Measurements from ENCODE around the gene LIMS2.

LIMS2 gene

DNA sequence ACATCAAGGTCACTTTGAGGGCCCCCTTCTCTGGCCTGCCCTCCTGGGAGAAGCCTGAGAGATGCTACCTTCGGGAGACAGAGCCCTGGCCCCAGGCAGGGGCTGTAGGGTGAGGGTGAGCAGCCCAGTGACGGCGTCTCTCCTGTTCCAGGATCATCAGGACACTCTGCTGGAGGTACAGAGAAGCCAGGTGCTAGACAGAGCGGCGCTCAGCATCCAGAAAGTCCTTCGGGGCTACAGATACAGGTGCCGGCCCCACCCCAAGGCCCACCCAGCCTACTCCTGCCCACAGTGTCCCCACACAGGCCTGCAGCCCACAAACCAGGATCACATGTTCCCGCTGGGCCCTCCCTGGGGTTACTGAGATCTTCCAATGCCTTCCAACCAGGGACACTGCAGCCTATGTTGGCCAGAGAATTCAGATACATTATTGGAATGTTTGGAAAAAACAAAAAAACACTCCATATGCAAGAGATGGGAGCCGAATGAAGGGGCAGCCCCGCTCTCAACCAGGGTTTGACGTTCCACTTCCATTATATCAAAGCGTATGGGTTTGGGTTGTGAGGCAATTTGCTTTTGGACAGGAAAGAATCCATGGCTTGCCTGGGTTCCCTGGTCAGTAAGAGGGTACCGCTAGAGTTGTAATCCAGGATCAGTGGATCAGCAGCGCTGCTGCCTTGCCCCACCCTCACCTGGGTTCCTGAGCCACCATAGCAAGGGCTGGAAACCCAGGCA lies 78.9 kb downstream of the LIMS2 start:
- no peak for DNase-seq

GRCh38 chr2:127594116-127594591 lies 81.2 kb downstream of the LIMS2 start:
- no peak for DNase-seq

DNA sequence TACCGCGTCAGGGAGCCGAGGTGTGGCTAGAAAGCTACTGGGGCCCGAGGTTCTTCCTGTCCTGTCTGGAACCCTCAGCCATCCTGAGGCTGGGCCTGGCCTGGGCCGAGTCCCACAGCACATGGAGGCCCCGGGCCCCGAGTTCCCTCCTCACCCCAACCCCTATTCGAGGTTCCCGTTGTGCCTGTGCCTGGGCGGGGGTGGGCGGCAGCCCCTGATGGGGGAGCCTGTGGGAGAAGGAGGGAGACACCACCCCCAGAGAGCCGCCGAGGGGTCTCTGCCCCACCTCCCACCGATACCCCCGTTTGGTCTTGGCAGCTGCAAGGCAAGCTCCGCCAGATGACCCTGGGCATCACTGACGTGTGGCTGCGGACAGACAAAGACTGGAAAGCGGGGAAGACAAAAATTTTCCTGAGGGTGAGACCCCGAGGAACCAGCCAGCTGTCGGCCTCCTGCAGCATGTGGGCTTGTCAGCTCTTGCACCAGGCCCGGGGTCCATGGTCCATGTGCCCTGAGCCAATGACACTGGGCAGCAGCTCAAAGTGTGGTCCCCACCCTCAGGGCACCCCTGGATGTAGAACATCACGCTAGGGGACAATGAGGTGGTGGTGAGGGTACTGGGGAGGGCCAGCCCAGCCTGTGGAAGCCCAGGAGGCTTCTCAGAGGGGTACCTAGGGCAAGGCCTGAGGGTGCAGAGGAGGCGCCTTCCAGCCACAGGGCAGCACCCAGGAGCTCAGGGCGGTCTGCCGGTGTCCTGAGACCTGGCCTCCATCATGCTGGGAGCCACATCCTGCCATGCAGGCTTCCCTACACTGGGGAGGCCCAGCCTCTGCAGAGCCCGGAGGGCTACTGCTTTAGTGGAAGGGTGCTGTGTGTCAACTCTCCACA lies 81.9 kb downstream of the LIMS2 start:
- DNase-seq = no peak

DNA sequence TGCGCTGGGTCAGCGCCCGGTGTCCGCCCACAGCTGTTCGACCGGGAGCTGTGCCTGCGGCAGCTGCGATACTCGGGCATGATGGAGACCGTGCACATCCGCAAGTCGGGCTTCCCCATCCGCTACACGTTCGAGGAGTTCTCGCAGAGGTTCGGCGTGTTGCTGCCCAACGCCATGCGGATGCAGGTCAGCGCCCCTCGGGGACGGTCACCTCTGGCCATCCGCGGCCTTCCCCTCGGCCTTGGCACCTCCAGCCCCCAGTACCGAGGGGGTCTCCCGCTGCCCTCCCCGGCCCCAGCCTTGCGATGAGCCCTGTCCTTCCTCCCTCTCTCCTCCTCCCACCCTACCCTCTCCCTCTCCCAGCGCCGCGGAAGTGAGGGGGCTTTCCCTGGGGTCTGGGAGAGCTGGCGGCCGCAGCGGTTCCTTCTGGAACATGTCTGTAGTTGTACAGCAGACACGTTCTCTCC lies 82.5 kb downstream of the LIMS2 start:
- DNase-seq = no peak

- DNase-seq = peak; percentile 64
Observed at GRCh38 chr2:127591221-127591923, 84.0 kb downstream of the LIMS2 start.

DNA sequence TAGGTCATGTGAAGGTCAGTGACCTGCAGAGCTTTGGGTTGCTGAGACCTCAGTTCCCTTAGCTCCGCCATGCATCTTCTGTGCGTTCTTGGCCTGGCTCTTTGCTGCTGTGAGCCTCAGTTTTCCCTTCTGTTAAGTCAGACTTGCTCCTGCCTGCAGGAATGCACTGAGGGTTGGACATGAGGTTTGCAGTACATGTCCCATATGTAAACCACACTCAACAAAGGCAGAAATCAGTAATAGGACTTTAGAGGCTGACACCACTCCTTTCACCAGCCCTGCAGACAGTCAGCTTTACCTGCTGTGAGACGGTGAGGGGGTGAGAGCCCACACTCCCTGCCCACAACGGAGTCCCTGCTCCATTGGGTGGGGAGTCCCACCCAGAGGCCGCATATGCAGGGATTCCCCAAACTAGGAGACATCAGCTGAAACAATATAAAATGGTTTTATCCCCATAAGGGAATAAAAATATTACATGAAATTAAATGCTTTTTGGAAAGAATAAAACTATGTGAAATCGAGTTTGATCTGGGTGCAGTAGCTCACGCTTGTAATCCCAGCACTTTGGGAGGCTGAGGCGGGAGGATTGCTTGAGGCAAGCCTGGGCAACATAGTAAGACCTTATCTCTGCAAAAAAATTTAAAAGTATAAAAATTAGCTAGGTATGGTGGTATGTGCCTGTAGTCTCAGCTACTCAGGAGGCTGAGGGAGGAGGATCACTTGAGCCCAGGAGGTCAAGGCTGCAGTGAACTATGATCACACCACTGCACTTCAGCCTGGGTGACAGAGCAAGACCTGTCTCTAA lies 84.7 kb downstream of the LIMS2 start:
- no peak for DNase-seq

- DNase-seq = no peak
Observed at GRCh38 chr2:127589841-127590240, 85.5 kb downstream of the LIMS2 start.

DNA sequence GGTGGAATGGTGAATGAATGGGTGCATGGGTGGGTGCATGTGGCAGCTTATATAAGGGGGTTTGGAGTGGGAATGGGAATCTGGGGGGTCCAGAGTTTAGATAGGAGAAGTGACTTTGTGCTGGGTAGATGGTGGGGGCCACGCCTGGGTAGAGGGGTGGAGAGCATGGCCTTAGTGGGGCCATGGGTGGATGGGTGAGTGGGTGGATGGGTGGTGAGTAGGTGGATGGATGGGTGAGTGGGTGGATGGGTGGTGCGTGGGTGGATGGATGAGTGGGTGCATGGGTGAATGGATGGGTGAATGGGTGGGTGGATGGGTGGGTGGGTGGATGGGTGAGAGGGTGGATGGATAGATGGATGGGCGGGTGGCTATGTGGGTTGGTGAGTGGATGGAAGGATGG lies 86.0 kb downstream of the LIMS2 start:
- no peak for DNase-seq
